HEK293 (cell line): ENCODE measurements around the gene USP32.

Experiments used
- CTCF ChIA-PET: fragments of 350-600 bp; formaldehyde crosslinking; extraction: SDS; loops from one replicate; lab custom pipeline; 2021; ENCODE audit warnings: antibody characterized with exemption; lab: Yijun Ruan, JAX
- POLR2A ChIA-PET: fragments of 300-600 bp; formaldehyde crosslinking; extraction: SDS; loops from one replicate; lab custom pipeline; 2020; ENCODE audit warnings: antibody characterized with exemption, inconsistent platforms; lab: Yijun Ruan, JAX
- H3K27ac ChIP-seq: fragments of 200-500 bp; sonication (Bioruptor generic); 2 replicates; pipeline ENCODE4 v1.5.1; 2014; ENCODE audit warnings: low read depth, low read length, control low read depth, inconsistent platforms; ENCODE audit errors: extremely low read depth
- H3K36me3 ChIP-seq, 2 experiments: fragments of 200-500 bp in 1 of 2; sonication (Bioruptor generic) in 1 of 2; 1 replicate in 1 of 2; 2 replicates in 1 of 2; pipeline ENCODE4 v1.5.1; 2014 to 2017; ENCODE audit warnings: inconsistent platforms in 2 of 2, low read length in 2 of 2; ENCODE audit not compliant: control insufficient read depth in 2 of 2, insufficient read depth in 1 of 2
- H3K4me1 ChIP-seq: fragments of 200-500 bp; sonication (Bioruptor generic); 2 replicates; pipeline ENCODE4 v1.5.1; 2014; ENCODE audit warnings: mild to moderate bottlenecking, low read length, inconsistent platforms; ENCODE audit not compliant: control insufficient read depth, insufficient read depth
- H3K4me3 ChIP-seq: 2 replicates; pipeline ENCODE4 v1.5.1; 2011; ENCODE audit warnings: low read depth, mild to moderate bottlenecking, control low read depth, low read length, moderate library complexity
- H3K9me3 ChIP-seq: fragments of 200-500 bp; sonication (Bioruptor generic); 2 replicates; pipeline ENCODE4 v1.5.1; 2014; ENCODE audit warnings: low read depth, low read length, inconsistent platforms; ENCODE audit not compliant: control insufficient read depth, insufficient read depth
- EGR2 ChIP-seq: fragments of 450-650 bp; formaldehyde crosslinking; IDR thresholded peaks from 2 replicates; pipeline ENCODE4 v1.5.1; 2016; ENCODE audit warnings: low read depth, missing biosample characterization, missing genetic modification characterization
- KLF16 ChIP-seq: fragments of 450-650 bp; formaldehyde crosslinking; IDR thresholded peaks from 2 replicates; pipeline ENCODE4 v1.5.1; 2017; ENCODE audit warnings: missing biosample characterization, missing genetic modification characterization
- PRDM1 ChIP-seq: fragments of 450-650 bp; formaldehyde crosslinking; IDR thresholded peaks from 2 replicates; pipeline ENCODE4; 2016; ENCODE audit warnings: missing biosample characterization, missing genetic modification characterization
- PRDM6 ChIP-seq: fragments of 450-650 bp; formaldehyde crosslinking; IDR thresholded peaks from 2 replicates; pipeline ENCODE4 v1.5.1; 2017; ENCODE audit warnings: missing biosample characterization, missing genetic modification characterization
- RBAK ChIP-seq: fragments of 450-650 bp; formaldehyde crosslinking; IDR thresholded peaks from 2 replicates; pipeline ENCODE4 v1.5.1; 2016; ENCODE audit warnings: missing biosample characterization, missing genetic modification characterization
- TCF7L2 ChIP-seq: IDR thresholded peaks from 2 replicates; pipeline ENCODE4 v1.6.1; 2011; ENCODE audit warnings: low read depth, mild to moderate bottlenecking, inconsistent platforms, low read length, moderate library complexity, borderline replicate concordance
- YY2 ChIP-seq: fragments of 450-650 bp; formaldehyde crosslinking; IDR thresholded peaks from 2 replicates; pipeline ENCODE4 v1.5.1; 2016; ENCODE audit warnings: missing biosample characterization, missing genetic modification characterization
- ZFP37 ChIP-seq: fragments of 450-650 bp; formaldehyde crosslinking; IDR thresholded peaks from 2 replicates; pipeline ENCODE4 v1.5.1; 2016; ENCODE audit warnings: missing biosample characterization, missing genetic modification characterization
- ZIC2 ChIP-seq: fragments of 450-650 bp; formaldehyde crosslinking; IDR thresholded peaks from 2 replicates; pipeline ENCODE4 v1.5.1; 2016; ENCODE audit warnings: missing biosample characterization, missing genetic modification characterization
- ZNF169 ChIP-seq: fragments of 450-650 bp; formaldehyde crosslinking; IDR thresholded peaks from 2 replicates; pipeline ENCODE4 v1.5.1; 2016; ENCODE audit warnings: missing biosample characterization, missing genetic modification characterization
- ZNF416 ChIP-seq: fragments of 450-650 bp; formaldehyde crosslinking; IDR thresholded peaks from 2 replicates; pipeline ENCODE4 v1.5.1; 2016; ENCODE audit warnings: missing biosample characterization, missing genetic modification characterization
- ZNF513 ChIP-seq: fragments of 450-650 bp; IDR thresholded peaks from 2 replicates; pipeline ENCODE4 v1.5.1; 2018; ENCODE audit warnings: missing biosample characterization, missing genetic modification characterization
- ZNF560 ChIP-seq: fragments of 450-650 bp; formaldehyde crosslinking; IDR thresholded peaks from 2 replicates; pipeline ENCODE4 v1.5.1; 2017; ENCODE audit warnings: missing biosample characterization, missing genetic modification characterization, borderline replicate concordance
- ZNF624 ChIP-seq: fragments of 450-650 bp; formaldehyde crosslinking; IDR thresholded peaks from 2 replicates; pipeline ENCODE4 v1.5.1; 2017; ENCODE audit warnings: missing biosample characterization, missing genetic modification characterization
- ZNF639 ChIP-seq: fragments of 450-650 bp; formaldehyde crosslinking; IDR thresholded peaks from 2 replicates; pipeline ENCODE4 v1.5.1; 2016; ENCODE audit warnings: missing biosample characterization, missing genetic modification characterization
- ZNF660 ChIP-seq: fragments of 450-650 bp; IDR thresholded peaks from 2 replicates; pipeline ENCODE4 v1.5.1; 2018; ENCODE audit warnings: missing biosample characterization, mild to moderate bottlenecking, missing genetic modification characterization
- ZNF692 ChIP-seq: fragments of 450-650 bp; formaldehyde crosslinking; IDR thresholded peaks from 2 replicates; pipeline ENCODE4 v1.5.1; 2016; ENCODE audit warnings: missing biosample characterization, missing genetic modification characterization

USP32 gene

GRCh38 chr17:60439501-60439900 lies 47.6 kb upstream of the USP32 start:
- CTCF ChIA-PET, result interaction anchor here (0.6 to 2.1 kb wide), 5 partner anchors 20 to 499 kb away, joined by 3 to 8 read pairs (median 3); no protein-coding TSS in a partner anchor
- POLR2A ChIA-PET, result no interaction called here
- Histone ChIP-seq H3K4me1 (no peaks in the 10 kb centered on the region), H3K4me3 (no peak overlapping the region), H3K36me3 (peaks cover 0 to 8% of the 10 kb centered on the region in 2 experiments; a peak in 2 of 3 replicates), H3K9me3 (no peaks in the 10 kb centered on the region), H3K27ac (no peak overlapping the region)
- no peak for TF ChIP-seq ZNF560
- TF ChIP-seq ZNF660 (tag by site-specific recombination), result peak; percentile 91
- no peak for TF ChIP-seq ZNF169 (tag by site-specific recombination)
- TF ChIP-seq ZIC2 (tag by site-specific recombination), result no peak

- H3K9me3 ChIP-seq, result no peaks in the 10 kb centered on the region
- H3K4me3 ChIP-seq, result no peak overlapping the region
- no peak overlapping the region for H3K27ac ChIP-seq
- TF ChIP-seq ZNF639 (tag by site-specific recombination), result no peak
- no peak for TF ChIP-seq PRDM1 (tag by site-specific recombination)
- TF ChIP-seq RBAK (tag by site-specific recombination), result no peak
- no peak for TF ChIP-seq ZNF513 (tag by site-specific recombination)
- TF ChIP-seq ZNF692, result no peak
- TF ChIP-seq ZNF624 (tag by site-specific recombination), result no peak
- no peak for TF ChIP-seq TCF7L2
- no peak for TF ChIP-seq KLF16 (tag by site-specific recombination)
- no peak for TF ChIP-seq ZFP37 (tag by site-specific recombination)
- TF ChIP-seq YY2 (tag by site-specific recombination), result no peak
- TF ChIP-seq ZNF169 (tag by site-specific recombination), result no peak
- TF ChIP-seq PRDM6 (tag by site-specific recombination), result no peak
- no peak for TF ChIP-seq ZNF416 (tag by site-specific recombination)
- TF ChIP-seq EGR2 (tag by site-specific recombination), result no peak
- CTCF ChIA-PET, result interaction anchor here (0.7 to 1.5 kb wide), 8 partner anchors 9 to 327 kb away, joined by 3 to 5 read pairs (median 4); no protein-coding TSS in a partner anchor
- POLR2A ChIA-PET, result interaction anchor here (0.7 kb wide), 1 partner anchor 10 kb away, joined by 4 read pairs; no protein-coding TSS in a partner anchor
- no peaks in the 10 kb centered on the region for H3K4me1 ChIP-seq
- no peaks in the 10 kb centered on the region for H3K36me3 ChIP-seq
These were observed 44.7 kb upstream of the USP32 start for GRCh38 chr17:60436676-60437075.
